Keratinocyte (primary cell): ENCODE results near the gene SEC24B.

Source experiments
- EZH2 ChIP-seq: IDR thresholded peaks from one replicate; pipeline ENCODE4 v1.6.1; 2012; ENCODE audit warnings: inconsistent platforms, mild to moderate bottlenecking, low read length, moderate library complexity
- TF ChIP-seq, protein P1 (sequence below), 3 experiments: IDR thresholded peaks in 1 of 3; conservative IDR thresholded peaks in 1 of 3; optimal IDR thresholded peaks in 1 of 3; 2 replicates in 2 of 3; 3 replicates in 1 of 3; pipeline versions ENCODE3 to v1.5.1; 2011; ENCODE audit warnings: low read length in 3 of 3, mild to moderate bottlenecking in 3 of 3, moderate library complexity in 2 of 3, control low read depth in 1 of 3, inconsistent platforms in 1 of 3; ENCODE audit not compliant: insufficient read depth in 2 of 3; ENCODE audit errors: extremely low read depth in 1 of 3

DNA sequence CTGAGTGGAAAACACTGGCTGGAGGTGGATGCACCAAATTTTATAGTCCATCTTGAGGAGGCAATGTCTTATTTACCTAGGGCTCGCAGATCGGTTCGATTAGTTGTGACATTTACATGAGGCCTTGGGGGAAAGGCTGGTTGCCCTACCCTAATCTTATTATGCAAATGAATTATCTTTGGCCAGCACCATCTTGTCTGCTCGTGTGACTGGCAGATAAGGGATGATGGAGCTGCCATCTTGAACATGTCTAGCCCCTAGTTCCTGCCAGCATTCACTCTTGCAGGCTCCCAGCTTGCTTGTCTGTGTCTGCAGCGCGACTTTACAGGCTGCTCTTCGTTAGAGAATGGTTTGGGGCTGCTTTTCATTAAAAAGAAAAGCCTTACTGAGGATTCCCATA lies 61.9 kb downstream of the SEC24B start:
- TF ChIP-seq, protein P1, sequence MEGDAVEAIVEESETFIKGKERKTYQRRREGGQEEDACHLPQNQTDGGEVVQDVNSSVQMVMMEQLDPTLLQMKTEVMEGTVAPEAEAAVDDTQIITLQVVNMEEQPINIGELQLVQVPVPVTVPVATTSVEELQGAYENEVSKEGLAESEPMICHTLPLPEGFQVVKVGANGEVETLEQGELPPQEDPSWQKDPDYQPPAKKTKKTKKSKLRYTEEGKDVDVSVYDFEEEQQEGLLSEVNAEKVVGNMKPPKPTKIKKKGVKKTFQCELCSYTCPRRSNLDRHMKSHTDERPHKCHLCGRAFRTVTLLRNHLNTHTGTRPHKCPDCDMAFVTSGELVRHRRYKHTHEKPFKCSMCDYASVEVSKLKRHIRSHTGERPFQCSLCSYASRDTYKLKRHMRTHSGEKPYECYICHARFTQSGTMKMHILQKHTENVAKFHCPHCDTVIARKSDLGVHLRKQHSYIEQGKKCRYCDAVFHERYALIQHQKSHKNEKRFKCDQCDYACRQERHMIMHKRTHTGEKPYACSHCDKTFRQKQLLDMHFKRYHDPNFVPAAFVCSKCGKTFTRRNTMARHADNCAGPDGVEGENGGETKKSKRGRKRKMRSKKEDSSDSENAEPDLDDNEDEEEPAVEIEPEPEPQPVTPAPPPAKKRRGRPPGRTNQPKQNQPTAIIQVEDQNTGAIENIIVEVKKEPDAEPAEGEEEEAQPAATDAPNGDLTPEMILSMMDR (optimal IDR thresholded peaks at IDR 0.05 in 1 of 3, IDR thresholded peaks at IDR 0.05 in 1 of 3, conservative IDR thresholded peaks at IDR 0.05 in 1 of 3; ENCODE audit: extremely low read depth in 1 of 3, insufficient read depth in 2 of 3, low read length in 3 of 3): no peak
- TF ChIP-seq EZH2: no peak
